SU-DHL-6 (cell line): Measurements from ENCODE around the gene IFIT1B.

Source experiments
- EZH2phosphoT487 ChIP-seq: fragments of 200-600 bp; sonication (generic), shearing (Covaris generic); conservative IDR thresholded peaks from 2 replicates; pipeline ENCODE4 v1.6.1; 2018; ENCODE audit warnings: mild to moderate bottlenecking, antibody characterized with exemption, low read length, moderate library complexity, mixed read lengths
- TF ChIP-seq, protein P1 (sequence below): fragments of 200-600 bp; sonication (generic); IDR thresholded peaks from one replicate; pipeline ENCODE4 v1.5.1; 2017; ENCODE audit warnings: antibody characterized with exemption, mild to moderate bottlenecking, low read length, moderate library complexity; ENCODE audit not compliant: insufficient read depth, poor library complexity, severe bottlenecking

DNA sequence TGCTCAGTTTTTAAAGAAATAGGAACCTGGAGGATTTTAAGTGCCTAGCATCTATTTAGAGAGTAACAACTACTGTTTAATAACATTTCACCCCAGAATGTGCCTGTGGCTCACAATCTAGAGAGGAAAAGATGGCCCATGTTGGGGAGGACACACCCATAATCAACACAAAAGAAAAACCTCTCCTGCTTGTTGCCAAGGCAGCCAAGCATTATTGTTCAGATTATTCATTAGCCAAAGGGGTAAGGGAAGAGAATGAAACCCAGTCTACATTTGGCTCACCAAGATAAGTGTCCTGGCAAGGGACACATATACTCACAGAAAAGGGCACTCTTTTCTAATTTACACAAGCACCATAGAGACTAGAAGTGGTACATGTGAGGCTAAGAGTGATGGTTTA is 17.7 kb upstream of the IFIT1B start:
- TF ChIP-seq, protein P1, sequence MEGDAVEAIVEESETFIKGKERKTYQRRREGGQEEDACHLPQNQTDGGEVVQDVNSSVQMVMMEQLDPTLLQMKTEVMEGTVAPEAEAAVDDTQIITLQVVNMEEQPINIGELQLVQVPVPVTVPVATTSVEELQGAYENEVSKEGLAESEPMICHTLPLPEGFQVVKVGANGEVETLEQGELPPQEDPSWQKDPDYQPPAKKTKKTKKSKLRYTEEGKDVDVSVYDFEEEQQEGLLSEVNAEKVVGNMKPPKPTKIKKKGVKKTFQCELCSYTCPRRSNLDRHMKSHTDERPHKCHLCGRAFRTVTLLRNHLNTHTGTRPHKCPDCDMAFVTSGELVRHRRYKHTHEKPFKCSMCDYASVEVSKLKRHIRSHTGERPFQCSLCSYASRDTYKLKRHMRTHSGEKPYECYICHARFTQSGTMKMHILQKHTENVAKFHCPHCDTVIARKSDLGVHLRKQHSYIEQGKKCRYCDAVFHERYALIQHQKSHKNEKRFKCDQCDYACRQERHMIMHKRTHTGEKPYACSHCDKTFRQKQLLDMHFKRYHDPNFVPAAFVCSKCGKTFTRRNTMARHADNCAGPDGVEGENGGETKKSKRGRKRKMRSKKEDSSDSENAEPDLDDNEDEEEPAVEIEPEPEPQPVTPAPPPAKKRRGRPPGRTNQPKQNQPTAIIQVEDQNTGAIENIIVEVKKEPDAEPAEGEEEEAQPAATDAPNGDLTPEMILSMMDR: no peak
- no peak for TF ChIP-seq EZH2phosphoT487
